NB4 (cell line): ENCODE results near the gene GOLIM4.
"Not testable (repeated sequence)": the region's sequence is repeated elsewhere in the genome, so short reads cannot be mapped to it uniquely, and the experiment has no call there.

Experiments
- DNase-seq: peaks from one replicate; pipeline ENCODE4 v3.0.0; 2010; ENCODE audit warnings: low read depth
- H3K4me3 ChIP-seq: one replicate; pipeline ENCODE4 v1.5.1; 2011; ENCODE audit warnings: mild to moderate bottlenecking, low read depth, low read length, moderate library complexity
- CTCF ChIP-seq: IDR thresholded peaks from one replicate; pipeline ENCODE4 v1.5.1; 2012; ENCODE audit warnings: low read depth, low read length
- MAX ChIP-seq: IDR thresholded peaks from 2 replicates; pipeline ENCODE4 v1.6.1; 2011; ENCODE audit warnings: low read depth, low read length
- MYC ChIP-seq: IDR thresholded peaks from 2 replicates; pipeline ENCODE4 v1.6.1; 2011; ENCODE audit warnings: low read depth, low read length
- POLR2A ChIP-seq: IDR thresholded peaks from 2 replicates; pipeline ENCODE4 v1.6.1; 2011; ENCODE audit warnings: mild to moderate bottlenecking; ENCODE audit not compliant: insufficient read length; ENCODE audit errors: extremely low read depth

Gene GOLIM4

GRCh38 chr3:168021737-168022450 is 73.8 kb downstream of the GOLIM4 start:
- no peak overlapping the region for H3K4me3 ChIP-seq

GRCh38 chr3:168011280-168011679 is 84.4 kb downstream of the GOLIM4 start:
- H3K4me3 ChIP-seq, DNase-seq: not testable (repeated sequence)

More at GRCh38 chr3:168021737-168022450, 73.8 kb downstream of the GOLIM4 start:
- no peak for TF ChIP-seq CTCF
- no peak for TF ChIP-seq MAX
- no peak for TF ChIP-seq POLR2A
- TF ChIP-seq MYC, result no peak
- no peak for DNase-seq

- DNase-seq, result no peak
- no peak overlapping the region for H3K4me3 ChIP-seq
- TF ChIP-seq MAX (no peak), POLR2A (no peak), CTCF (no peak)
Observed at GRCh38 chr3:168006584-168006983, 89.1 kb downstream of the GOLIM4 start.

GRCh38 chr3:168003911-168004310 is 91.8 kb downstream of the GOLIM4 start:
- no peak for DNase-seq
- H3K4me3 ChIP-seq, result no peak overlapping the region
- TF ChIP-seq POLR2A (no peak), MAX (no peak), CTCF (no peak), MYC (no peak)

- peak; percentile 13 for DNase-seq
- TF ChIP-seq CTCF, result no peak
- no peak for TF ChIP-seq POLR2A
Observed at GRCh38 chr3:168002786-168003368, 92.8 kb downstream of the GOLIM4 start.

GRCh38 chr3:168001244-168001643 is 94.5 kb downstream of the GOLIM4 start:
- DNase-seq, result no peak
- no peak overlapping the region for H3K4me3 ChIP-seq
- TF ChIP-seq POLR2A (no peak), MYC (no peak), MAX (no peak), CTCF (no peak)

More at GRCh38 chr3:168002786-168003368, 92.8 kb downstream of the GOLIM4 start:
- H3K4me3 ChIP-seq, result no peak overlapping the region
